B cell (primary cell): ENCODE results near the gene ADI1. TPM values are rescaled to one million over a fixed set of nuclear protein-coding genes. Genes with fewer than 3 reads are reported as not detected.

Source experiments
- ATAC-seq: fragments of 200-7000 bp; cut with Tn5 transposase; one replicate; pipeline ENCODE4 v1.10.0; 2021; ENCODE audit warnings: low read depth, mild to moderate bottlenecking, moderate number of reproducible peaks, moderate library complexity
- CTCF ChIA-PET: fragments of 350-600 bp; sonication (Branson Sonifier 250); formaldehyde crosslinking; loops from one replicate; lab custom pipeline; 2021; ENCODE audit warnings: antibody characterized with exemption, inconsistent platforms; lab: Charles Lee
- POLR2A ChIA-PET: fragments of 350-600 bp; sonication (Branson Sonifier 250); formaldehyde crosslinking; loops from one replicate; lab custom pipeline; 2021; ENCODE audit warnings: antibody characterized with exemption; lab: Charles Lee
- DNase-seq: peaks from one replicate; pipeline ENCODE4 v3.0.0; 2013
- H2AFZ ChIP-seq: 2 replicates; pipeline ENCODE4 v1.6.1; 2012; ENCODE audit warnings: mild to moderate bottlenecking, low read depth, low read length; ENCODE audit not compliant: insufficient read depth, poor library complexity, severe bottlenecking
- H3K27ac ChIP-seq, 2 donors: 1 replicate in 1 of 2; 2 replicates in 1 of 2; pipeline ENCODE4 v1.5.1; 2012 to 2013; ENCODE audit warnings: low read length in 2 of 2, mild to moderate bottlenecking in 2 of 2, moderate library complexity in 1 of 2
- H3K27me3 ChIP-seq, 4 experiments: fragments of 200-600 bp in 1 of 4; sonication (generic) in 1 of 4; replicated peaks in 1 of 4; 1 replicate in 2 of 4; 2 replicates in 2 of 4; pipeline versions ENCODE4 v1.6.1 to v1.7.0; 2013 to 2016; ENCODE audit warnings: low read length in 3 of 4, mild to moderate bottlenecking in 2 of 4, mixed read lengths in 1 of 4, moderate library complexity in 1 of 4; ENCODE audit not compliant: insufficient read depth in 4 of 4, control insufficient read depth in 3 of 4; ENCODE audit errors: control extremely low read depth in 1 of 4
- H3K36me3 ChIP-seq, 2 experiments: replicated peaks in 1 of 2; 1 replicate in 1 of 2; 2 replicates in 1 of 2; pipeline versions ENCODE4 v1.6.1 to v1.7.1; 2013; ENCODE audit warnings: low read length in 1 of 2; ENCODE audit not compliant: insufficient read depth in 2 of 2, control insufficient read depth in 1 of 2; ENCODE audit errors: control extremely low read depth in 1 of 2, extremely low read depth in 1 of 2
- H3K4me1 ChIP-seq, 2 donors: fragments of 200-600 bp in 1 of 2; sonication (generic) in 1 of 2; 1 replicate in 1 of 2; 2 replicates in 1 of 2; pipeline versions ENCODE4 v1.5.1 to v1.6.1; 2013 to 2017; ENCODE audit warnings: low read length in 2 of 2; ENCODE audit not compliant: control insufficient read depth in 2 of 2, insufficient read depth in 2 of 2
- H3K4me2 ChIP-seq: replicated peaks from 2 replicates; pipeline ENCODE3; 2012; ENCODE audit warnings: mild to moderate bottlenecking, low read depth, low read length; ENCODE audit not compliant: poor library complexity, severe bottlenecking
- H3K4me3 ChIP-seq, 5 experiments: fragments of 200-600 bp in 1 of 5; sonication (generic) in 1 of 5; 1 replicate in 3 of 5; 2 replicates in 2 of 5; pipeline versions ENCODE4 v1.5.1 to v1.7.0; 2011 to 2016; ENCODE audit warnings: low read length in 4 of 5, mild to moderate bottlenecking in 4 of 5, low read depth in 2 of 5, control low read depth in 1 of 5, moderate library complexity in 1 of 5; ENCODE audit not compliant: insufficient read depth in 1 of 5; ENCODE audit errors: control extremely low read depth in 1 of 5, extremely low read depth in 1 of 5
- H3K79me2 ChIP-seq: fragments of 200-600 bp; sonication (generic); one replicate; pipeline ENCODE4 v1.6.0; 2016; ENCODE audit warnings: low read length; ENCODE audit not compliant: control insufficient read depth, insufficient read depth
- H3K9ac ChIP-seq: fragments of 200-600 bp; sonication (generic); 2 replicates; pipeline ENCODE4 v1.6.1; 2017; ENCODE audit warnings: mild to moderate bottlenecking, low read length, moderate library complexity
- H3K9me3 ChIP-seq, 3 donors: one replicate each; pipeline versions ENCODE4 v1.6.1 to v1.7.1; 2013; ENCODE audit warnings: low read length in 2 of 3; ENCODE audit not compliant: control insufficient read depth in 2 of 3, insufficient read depth in 1 of 3; ENCODE audit errors: control extremely low read depth in 1 of 3
- H4K20me1 ChIP-seq: 2 replicates; pipeline ENCODE4 v1.6.0; 2012; ENCODE audit warnings: mild to moderate bottlenecking, low read length; ENCODE audit not compliant: insufficient read depth, control insufficient read depth, poor library complexity, severe bottlenecking
- H3K27ac Mint-ChIP-seq: one replicate; pipeline ENCODE4 v1.8.0; 2021; ENCODE audit warnings: mixed read lengths
- H3K27me3 Mint-ChIP-seq: one replicate; pipeline ENCODE4 v1.8.0; 2021; ENCODE audit warnings: mixed read lengths
- H3K4me1 Mint-ChIP-seq: one replicate; pipeline ENCODE4 v1.8.0; 2021; ENCODE audit warnings: mixed read lengths
- H3K4me3 Mint-ChIP-seq: one replicate; pipeline ENCODE4 v1.8.0; 2021; ENCODE audit warnings: mixed read lengths
- H3K9me3 Mint-ChIP-seq: one replicate; pipeline ENCODE4 v1.8.0; 2022; ENCODE audit warnings: mixed read lengths; ENCODE audit not compliant: insufficient read depth
- CTCF ChIP-seq: fragments of 200-600 bp; IDR thresholded peaks from one replicate; pipeline ENCODE4 v1.8.0; 2022; ENCODE audit warnings: antibody characterized with exemption, mild to moderate bottlenecking
- EZH2 ChIP-seq: IDR thresholded peaks from 2 replicates; pipeline ENCODE4 v1.6.1; 2012; ENCODE audit warnings: borderline replicate concordance, low read depth, mild to moderate bottlenecking, moderate library complexity, low read length; ENCODE audit not compliant: insufficient read depth, poor library complexity, severe bottlenecking
- WGBS: methylation state at CpG from one replicate; pipeline ENCODE4 v1.1.5; 2013; ENCODE audit warnings: missing lambda C conversion rate; ENCODE audit not compliant: insufficient coverage; 5-methylcytosine and 5-hydroxymethylcytosine counted together
- intact Hi-C: fragments of 100-400 bp; cut with micrococcal nuclease; formaldehyde crosslinking; loops from one replicate; pipeline ENCODE4 v1.10.0; 2022
- polyA plus RNA-seq: library from polyadenylated mRNA; depleted of rRNA; stranded (reverse); fragments of >200 nt; gene quantifications from 2 replicates; pipeline ENCODE4 v1.2.3, GENCODE V29; 2012
- total RNA-seq, 2 donors: library from RNA; stranded (reverse); fragments of 120-200 nt in 1 of 2; gene quantifications; 1 replicate in 1 of 2; 2 replicates in 1 of 2; pipeline versions ENCODE4 v1.2.3 to v1.2.4, GENCODE V29; 2013 to 2022

Gene ADI1
- total and polyA plus RNA-seq, 2 donors (not counting 1 experiment from before 2014, with no cell fraction given): 15.2 to 23.1 TPM

GRCh38 chr2:3513026-3513810 lies 6.1 kb downstream of the ADI1 start:
- CTCF ChIA-PET: interaction anchor here (1.0 kb wide), 1 partner anchor 91 kb away, joined by 3 read pairs; no protein-coding TSS in a partner anchor
- Histone ChIP-seq H3K4me3 (no peak overlapping the region), H3K36me3 (peaks cover 0 to 36% of the 10 kb centered on the region in 2 experiments), H2AFZ (no peak overlapping the region), H3K9ac (no peak overlapping the region), H3K9me3 (peaks cover 0 to 11% (median 1%) of the 10 kb centered on the region in 3 donors), H3K27me3 (no peaks in the 10 kb centered on the region), H3K4me1 (peaks cover 3 to 4% of the 10 kb centered on the region in 2 donors), H4K20me1 (no peaks in the 10 kb centered on the region), H3K27ac (no peak overlapping the region), H3K4me2 (no peak overlapping the region), H3K79me2 (peaks cover 10% of the 10 kb centered on the region)
- H3K9me3 Mint-ChIP-seq: peaks cover 15% of the 10 kb centered on the region
- no CpG with 5 or more reads among the region's 3 CpGs for WGBS
- no peak for DNase-seq
- H3K27me3 Mint-ChIP-seq: no peaks in the 10 kb centered on the region
- H3K4me3 Mint-ChIP-seq: no peak overlapping the region
- no peak for ATAC-seq
- POLR2A ChIA-PET: no interaction called here
- peaks cover 13% of the 10 kb centered on the region for H3K4me1 Mint-ChIP-seq
- H3K27ac Mint-ChIP-seq: no peak overlapping the region
- intact Hi-C loops: no loop called here
- no peak for TF ChIP-seq CTCF
- TF ChIP-seq EZH2: no peak

- 94% methylated on average over 2 of the region's 2 CpGs for WGBS
- Histone ChIP-seq H3K79me2 (peaks cover 4% of the 10 kb centered on the region), H3K27me3 (no peaks in the 10 kb centered on the region), H3K9ac (no peak overlapping the region), H4K20me1 (no peaks in the 10 kb centered on the region), H3K27ac (no peak overlapping the region), H3K4me2 (no peak overlapping the region), H3K36me3 (peaks cover 0 to 38% of the 10 kb centered on the region in 2 experiments), H3K4me1 (no peaks in the 10 kb centered on the region), H2AFZ (no peak overlapping the region), H3K9me3 (peaks cover 0 to 11% (median 1%) of the 10 kb centered on the region in 3 donors), H3K4me3 (no peak overlapping the region)
- ChIA-PET CTCF (interaction anchor here (1.0 kb wide), 1 partner anchor 89 kb away, joined by 3 read pairs; no protein-coding TSS in a partner anchor), POLR2A (no interaction called here)
- TF ChIP-seq EZH2: no peak
- TF ChIP-seq CTCF: no peak
- Mint-ChIP-seq H3K27me3 (no peaks in the 10 kb centered on the region), H3K4me3 (no peak overlapping the region), H3K27ac (no peak overlapping the region), H3K4me1 (peaks cover 6% of the 10 kb centered on the region), H3K9me3 (peaks cover 15% of the 10 kb centered on the region)
- intact Hi-C loops: no loop called here
- ATAC-seq (no peak), DNase-seq (no peak)
Observed at GRCh38 chr2:3512086-3512485, 7.2 kb downstream of the ADI1 start.
